Endothelial cell of umbilical vein (primary cell): ENCODE results near the gene SLC16A4. TPM values are rescaled to one million over a fixed set of nuclear protein-coding genes. Genes with fewer than 3 reads are reported as not detected.
A peak's percentile ranks its signal among the peaks of the same experiment; 100 is the strongest.

ENCODE experiments used
- BruUV-seq: library from RNA; stranded (reverse); fragments of 400-500 nt; replicated peaks from 2 replicates; lab custom pipeline; 2021; lab: Mats Ljungman, UMichigan
- CTCF ChIA-PET: fragments of 300-600, 350-600 bp; sonication (Branson Sonifier 250); formaldehyde crosslinking; loops from one replicate; lab custom pipeline; 2021; ENCODE audit warnings: antibody characterized with exemption, inconsistent platforms; lab: Charles Lee
- POLR2A ChIA-PET: fragments of 300-600, 350-600 bp; sonication (Branson Sonifier 250); formaldehyde crosslinking; loops from one replicate; lab custom pipeline; 2021; ENCODE audit warnings: antibody characterized with exemption, inconsistent platforms; lab: Charles Lee
- DNase-seq: peaks from one replicate; pipeline ENCODE4 v3.0.0-alpha.2; 2011; ENCODE audit warnings: low read depth, low spot score
- FAIRE-seq: peaks from 2 replicates; lab custom pipeline; 2011; peaks lifted over from hg19 to GRCh38; lab: Jason Lieb, UNC
- H2AFZ ChIP-seq: 2 replicates; pipeline ENCODE4 v1.6.0; 2012; ENCODE audit warnings: low read depth, low read length, control low read depth, inconsistent platforms
- H3K27ac ChIP-seq: 2 replicates; pipeline ENCODE4 v1.5.1; 2011; ENCODE audit warnings: low read depth, mild to moderate bottlenecking, control low read depth, low read length, moderate library complexity; ENCODE audit not compliant: insufficient read depth
- H3K27me3 ChIP-seq, 2 experiments: 2 replicates each; pipeline versions ENCODE4 v1.6.0 to v1.6.1; 2011; ENCODE audit warnings: low read length in 2 of 2, mixed read lengths in 1 of 2; ENCODE audit not compliant: control insufficient read depth in 2 of 2, insufficient read depth in 2 of 2
- H3K36me3 ChIP-seq, 2 experiments: 2 replicates in 1 of 2; 3 replicates in 1 of 2; pipeline ENCODE4 v1.5.1; 2011; ENCODE audit warnings: low read length in 2 of 2, mild to moderate bottlenecking in 1 of 2, moderate library complexity in 1 of 2; ENCODE audit not compliant: control insufficient read depth in 2 of 2, insufficient read depth in 2 of 2; ENCODE audit errors: extremely low read depth in 1 of 2
- H3K4me1 ChIP-seq: 3 replicates; pipeline ENCODE4 v1.5.1; 2011; ENCODE audit warnings: mild to moderate bottlenecking, low read length; ENCODE audit not compliant: control insufficient read depth, insufficient read depth; ENCODE audit errors: extremely low read depth
- H3K4me2 ChIP-seq: 2 replicates; pipeline ENCODE4 v1.6.1; 2011; ENCODE audit warnings: low read length, control low read depth, mixed read lengths; ENCODE audit not compliant: insufficient read depth
- H3K4me3 ChIP-seq, 3 experiments: fragments of 200-600 bp in 1 of 3; sonication (generic), shearing (Covaris generic) in 1 of 3; replicated peaks in 1 of 3; 2 replicates each; pipeline ENCODE4 v1.5.1; 2011 to 2016; ENCODE audit warnings: control low read depth in 3 of 3, low read length in 3 of 3, mild to moderate bottlenecking in 2 of 3, inconsistent platforms in 1 of 3, low read depth in 1 of 3, moderate library complexity in 1 of 3; ENCODE audit not compliant: insufficient read depth in 1 of 3
- H3K79me2 ChIP-seq: 2 replicates; pipeline ENCODE4 v1.6.0; 2012; ENCODE audit warnings: low read length, inconsistent platforms; ENCODE audit not compliant: control insufficient read depth, insufficient read depth
- H3K9ac ChIP-seq: replicated peaks from 2 replicates; pipeline ENCODE3; 2011; ENCODE audit warnings: low read length, control low read depth; ENCODE audit not compliant: insufficient read depth; ENCODE audit errors: extremely low read depth
- H3K9me1 ChIP-seq: replicated peaks from 3 replicates; pipeline ENCODE4 v1.6.0; 2011; ENCODE audit warnings: mild to moderate bottlenecking, low read length; ENCODE audit not compliant: control insufficient read depth, insufficient read depth; ENCODE audit errors: extremely low read depth
- H3K9me3 ChIP-seq: replicated peaks from 2 replicates; pipeline ENCODE4 v1.5.1; 2012; ENCODE audit warnings: low read length, inconsistent platforms; ENCODE audit not compliant: control insufficient read depth, insufficient read depth
- H4K20me1 ChIP-seq: replicated peaks from 2 replicates; pipeline ENCODE3; 2011; ENCODE audit warnings: mild to moderate bottlenecking, low read length; ENCODE audit not compliant: control insufficient read depth, insufficient read depth; ENCODE audit errors: extremely low read depth
- EZH2 ChIP-seq: IDR thresholded peaks from 2 replicates; pipeline ENCODE4 v1.6.1; 2012; ENCODE audit warnings: borderline replicate concordance, low read depth, mild to moderate bottlenecking, moderate library complexity, low read length, inconsistent platforms; ENCODE audit not compliant: severe bottlenecking
- GATA2 ChIP-seq: IDR thresholded peaks from 2 replicates; pipeline ENCODE4 v1.7.0; 2011; ENCODE audit warnings: low read depth, mild to moderate bottlenecking, moderate library complexity, mixed read lengths, low read length; ENCODE audit not compliant: insufficient read length, insufficient read depth
- MYC ChIP-seq: IDR thresholded peaks from one replicate; pipeline ENCODE4 v1.6.1; 2011; ENCODE audit warnings: mild to moderate bottlenecking, low read depth, low read length
- POLR2A ChIP-seq: IDR thresholded peaks from 2 replicates; pipeline ENCODE4 v1.6.1; 2012; ENCODE audit warnings: low read depth, mild to moderate bottlenecking, control low read depth, low read length
- POLR2AphosphoS5 ChIP-seq: IDR thresholded peaks from 2 replicates; pipeline ENCODE4 v1.6.1; 2012; ENCODE audit warnings: low read depth, mild to moderate bottlenecking, control low read depth, low read length, moderate library complexity; ENCODE audit not compliant: insufficient read depth
- dilution Hi-C: fragments of 300-500 bp; cut with MboI; formaldehyde crosslinking; loops from one replicate; pipeline ENCODE4 v1.15.0; 2019; ENCODE audit warnings: low sequenced_read_pairs; ENCODE audit not compliant: extremely low pct_ligation_motif_present
- intact Hi-C: fragments of 100-400 bp; cut with micrococcal nuclease; formaldehyde crosslinking; loops from one replicate; pipeline ENCODE4 v1.10.0; 2022
- polyA plus RNA-seq, 4 experiments: library from polyadenylated mRNA; depleted of rRNA in 3 of 4; stranded (reverse) in 3 of 4; unstranded in 1 of 4; fragments of >200 nt; gene quantifications; 2 replicates each; pipeline versions ENCODE4 v1.2.1 to v1.2.3, GENCODE V29; 2011 to 2012; ENCODE audit warnings: missing spikeins in 1 of 4
- total RNA-seq: library from RNA; stranded (reverse); gene quantifications from 2 replicates; pipeline ENCODE4 v1.2.3, GENCODE V29; 2021
- TF ChIP-seq, protein P1 (sequence below), 2 donors: IDR thresholded peaks; 1 replicate in 1 of 2; 2 replicates in 1 of 2; pipeline ENCODE4 v1.5.1; 2011; ENCODE audit warnings: low read length in 2 of 2, mild to moderate bottlenecking in 2 of 2, moderate library complexity in 2 of 2, control low read depth in 1 of 2, inconsistent platforms in 1 of 2, low read depth in 1 of 2; ENCODE audit not compliant: insufficient read depth in 1 of 2; ENCODE audit errors: extremely low read depth in 1 of 2

Gene SLC16A4
- total and polyA plus RNA-seq, 2 donors (not counting 3 experiments of a cell fraction or from before 2014, with no cell fraction given), result 2.8 to 7.2 TPM

DNA sequence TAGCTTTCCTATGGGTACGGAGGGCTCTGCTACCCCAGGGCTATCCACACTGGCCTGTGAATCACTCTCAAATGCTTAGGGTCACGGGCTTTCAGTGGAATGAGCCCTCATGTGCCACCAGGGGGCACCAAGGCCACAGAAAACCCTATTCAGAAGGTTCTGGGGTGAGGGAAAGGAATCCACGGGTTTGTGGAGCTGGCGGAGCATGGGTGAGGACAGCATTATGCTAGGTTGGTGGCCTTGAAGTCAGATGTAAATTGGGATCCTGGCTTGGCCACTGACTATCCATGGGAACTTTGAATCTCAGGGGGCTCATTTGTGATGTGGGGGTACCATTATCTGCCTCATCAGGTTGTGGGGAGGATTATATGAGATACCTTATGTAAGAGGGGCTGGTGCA is 21.8 kb upstream of the SLC16A4 start:
- intact Hi-C loops, result loop anchor here (1.0 to 2.0 kb wide), 3 partner anchors 48 to 210 kb away; no protein-coding TSS in a partner anchor
- Histone ChIP-seq H3K79me2 (no peaks in the 10 kb centered on the region), H3K4me2 (no peak overlapping the region), H2AFZ (no peak overlapping the region), H3K27me3 (peaks cover 7 to 8% of the 10 kb centered on the region in 2 experiments), H3K4me3 (no peak overlapping the region), H3K4me1 (peaks cover 4% of the 10 kb centered on the region), H3K9ac (no peak overlapping the region), H3K9me3 (no peaks in the 10 kb centered on the region), H3K9me1 (no peaks in the 10 kb centered on the region), H3K27ac (no peak overlapping the region), H3K36me3 (no peaks in the 10 kb centered on the region), H4K20me1 (no peaks in the 10 kb centered on the region)
- no TSS peak for BruUV-seq
- FAIRE-seq (peak; percentile 82), DNase-seq (peak; percentile 53)
- POLR2A ChIA-PET, result interaction anchor here (1.0 kb wide), 1 partner anchor 83 kb away, joined by 3 read pairs; no protein-coding TSS in a partner anchor
- dilution Hi-C loops, result no loop called here
- CTCF ChIA-PET, result interaction anchor here (0.6 to 8.3 kb wide), 21 partner anchors 9 to 222 kb away, joined by 3 to 120 read pairs (median 4); partner anchors contain the start of genes KCNC4 and RBM15
- TF ChIP-seq, protein P1, sequence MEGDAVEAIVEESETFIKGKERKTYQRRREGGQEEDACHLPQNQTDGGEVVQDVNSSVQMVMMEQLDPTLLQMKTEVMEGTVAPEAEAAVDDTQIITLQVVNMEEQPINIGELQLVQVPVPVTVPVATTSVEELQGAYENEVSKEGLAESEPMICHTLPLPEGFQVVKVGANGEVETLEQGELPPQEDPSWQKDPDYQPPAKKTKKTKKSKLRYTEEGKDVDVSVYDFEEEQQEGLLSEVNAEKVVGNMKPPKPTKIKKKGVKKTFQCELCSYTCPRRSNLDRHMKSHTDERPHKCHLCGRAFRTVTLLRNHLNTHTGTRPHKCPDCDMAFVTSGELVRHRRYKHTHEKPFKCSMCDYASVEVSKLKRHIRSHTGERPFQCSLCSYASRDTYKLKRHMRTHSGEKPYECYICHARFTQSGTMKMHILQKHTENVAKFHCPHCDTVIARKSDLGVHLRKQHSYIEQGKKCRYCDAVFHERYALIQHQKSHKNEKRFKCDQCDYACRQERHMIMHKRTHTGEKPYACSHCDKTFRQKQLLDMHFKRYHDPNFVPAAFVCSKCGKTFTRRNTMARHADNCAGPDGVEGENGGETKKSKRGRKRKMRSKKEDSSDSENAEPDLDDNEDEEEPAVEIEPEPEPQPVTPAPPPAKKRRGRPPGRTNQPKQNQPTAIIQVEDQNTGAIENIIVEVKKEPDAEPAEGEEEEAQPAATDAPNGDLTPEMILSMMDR (IDR thresholded peaks at IDR 0.05; ENCODE audit: extremely low read depth in 1 of 2, insufficient read depth in 1 of 2, low read depth in 1 of 2, low read length in 2 of 2), result peak; percentile 74 to 76
- no peak for TF ChIP-seq GATA2

DNA sequence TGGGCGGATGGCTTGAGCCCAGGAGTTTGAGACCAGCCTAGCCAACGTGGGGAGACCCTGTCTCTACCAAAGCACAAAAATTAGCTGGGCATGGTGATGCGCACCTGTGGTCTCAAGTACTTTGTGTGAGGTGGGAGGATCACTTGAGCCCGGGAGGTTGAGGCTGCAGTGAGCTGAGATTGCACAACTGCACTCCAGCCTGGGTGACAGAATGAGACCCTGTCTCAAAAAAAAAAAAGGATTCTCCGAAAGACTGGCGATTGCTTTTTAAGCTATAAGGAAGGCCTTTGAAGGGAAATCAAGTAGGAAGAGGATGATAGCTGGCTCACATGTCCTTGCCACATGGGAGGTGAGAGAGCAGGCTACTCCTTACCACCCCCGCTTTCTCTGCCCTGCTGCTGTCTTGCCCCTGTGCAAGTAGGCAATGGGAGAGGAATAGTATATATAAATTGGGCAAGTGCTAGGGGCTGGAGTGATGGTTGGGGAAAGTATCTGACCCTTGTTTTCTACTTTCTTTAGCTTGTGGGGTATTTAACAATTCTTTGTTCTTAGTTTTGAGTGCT is 20.4 kb upstream of the SLC16A4 start:
- no peak overlapping the region for H3K9ac ChIP-seq
- TF ChIP-seq MYC (no peak), POLR2AphosphoS5 (no peak), GATA2 (no peak), POLR2A (no peak), EZH2 (no peak)
- H3K4me2 ChIP-seq, result no peak overlapping the region
- no TSS peak for BruUV-seq
- DNase-seq (no peak), FAIRE-seq (no peak)
- no peak overlapping the region for H3K27ac ChIP-seq
- no peaks in the 10 kb centered on the region for H3K36me3 ChIP-seq
- no peaks in the 10 kb centered on the region for H3K9me3 ChIP-seq
- dilution Hi-C loops (no loop called here), intact Hi-C loops (no loop called here)
- H4K20me1 ChIP-seq, result no peaks in the 10 kb centered on the region
- H3K4me1 ChIP-seq, result peaks cover 5% of the 10 kb centered on the region
- no peak overlapping the region for H2AFZ ChIP-seq
- CTCF ChIA-PET, result interaction anchor here (0.9 to 8.3 kb wide), 10 partner anchors 10 to 214 kb away, joined by 3 to 120 read pairs (median 6); no protein-coding TSS in a partner anchor
- H3K4me3 ChIP-seq, result no peak overlapping the region
- peaks cover 12% of the 10 kb centered on the region for H3K79me2 ChIP-seq
- no peaks in the 10 kb centered on the region for H3K9me1 ChIP-seq
- POLR2A ChIA-PET, result interaction anchor here (0.6 kb wide), 1 partner anchor 85 kb away, joined by 3 read pairs; no protein-coding TSS in a partner anchor
- peaks cover 0 to 6% of the 10 kb centered on the region in 2 experiments for H3K27me3 ChIP-seq
